GM19438 (cell line): Measurements from ENCODE around the gene GARIN5A.

Source experiments
- ATAC-seq: cut with Tn5 transposase; IDR thresholded peaks from one replicate; pipeline ENCODE4 v1.9.1; 2021; ENCODE audit warnings: low read depth; ENCODE audit not compliant: unreplicated experiment

The GARIN5A gene

DNA sequence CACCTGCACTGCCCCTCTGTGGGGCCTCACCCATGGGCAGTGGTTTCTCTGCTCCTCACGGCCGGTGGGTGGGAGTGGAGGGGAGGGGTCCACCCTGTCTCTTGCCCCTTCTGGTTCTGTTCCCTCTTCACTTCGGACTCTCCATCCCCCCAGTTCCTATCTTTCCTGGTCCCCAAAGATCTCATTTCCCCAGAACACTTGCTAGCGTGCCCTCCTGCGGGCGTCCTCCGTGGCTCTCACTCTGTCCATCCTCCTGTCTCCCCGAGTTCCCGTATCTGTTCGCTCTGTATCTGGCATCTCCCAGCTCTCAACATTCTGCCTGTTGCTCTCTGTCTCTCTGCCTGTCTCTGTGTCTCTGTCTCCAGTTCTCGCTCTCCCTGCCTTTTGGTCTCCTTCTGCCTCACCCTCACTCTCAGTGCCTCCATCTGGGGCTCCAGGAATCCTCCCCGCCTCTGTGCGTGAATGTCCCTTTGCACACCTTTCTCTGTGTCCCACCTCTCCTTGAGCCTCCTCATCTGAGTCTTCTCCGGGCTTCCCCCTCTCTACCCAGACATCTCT lies 57.5 kb downstream of the GARIN5A start:
- ATAC-seq, result no peak

DNA sequence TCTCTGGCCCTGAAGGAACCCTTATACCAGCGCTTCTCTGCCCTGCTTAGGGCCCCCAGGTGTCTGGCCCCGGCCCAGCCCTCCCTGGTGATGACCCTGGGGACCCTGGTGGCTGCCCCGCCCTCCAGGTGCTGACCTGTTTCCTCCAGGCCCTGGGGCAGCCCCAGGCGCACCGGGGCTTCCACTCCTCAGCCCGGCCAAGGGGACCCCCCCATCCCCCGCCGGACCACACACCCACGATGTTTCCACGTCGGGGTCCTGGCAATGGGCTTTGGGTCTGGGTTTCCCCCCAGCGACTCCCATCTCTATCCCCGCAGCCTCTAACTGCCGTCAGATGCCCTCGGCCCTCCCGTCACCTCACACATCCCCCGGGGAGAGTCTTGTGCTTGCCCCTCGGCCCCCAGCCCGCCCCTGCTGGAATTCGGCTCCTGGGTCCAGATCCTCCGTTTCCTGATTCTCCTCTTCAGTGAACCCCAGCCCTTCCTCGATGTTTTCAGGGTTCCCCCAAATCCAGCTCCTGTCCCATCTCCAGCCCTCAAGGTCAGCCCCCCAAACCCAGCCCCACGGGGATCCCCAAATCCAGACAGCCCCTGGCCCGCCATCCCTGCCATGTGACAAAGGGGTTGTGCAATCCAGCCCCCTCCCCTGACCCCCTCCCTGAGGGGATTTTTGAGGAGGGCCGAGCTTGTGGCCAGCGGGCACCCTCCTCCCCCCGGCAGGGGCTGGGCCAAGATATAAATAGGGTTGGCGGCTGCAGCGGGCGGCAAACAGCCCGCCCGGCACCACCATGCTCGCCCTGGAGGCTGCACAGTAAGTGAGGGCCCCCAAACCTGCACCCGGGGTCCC lies 58.2 kb downstream of the GARIN5A start, which contains the start of gene SPIB:
TSS of gene SPIB (plus strand) at position 763 of the 846 bp plus-strand sequence. CDS start at position 788, 25 bp downstream.
- ATAC-seq, result no peak

DNA sequence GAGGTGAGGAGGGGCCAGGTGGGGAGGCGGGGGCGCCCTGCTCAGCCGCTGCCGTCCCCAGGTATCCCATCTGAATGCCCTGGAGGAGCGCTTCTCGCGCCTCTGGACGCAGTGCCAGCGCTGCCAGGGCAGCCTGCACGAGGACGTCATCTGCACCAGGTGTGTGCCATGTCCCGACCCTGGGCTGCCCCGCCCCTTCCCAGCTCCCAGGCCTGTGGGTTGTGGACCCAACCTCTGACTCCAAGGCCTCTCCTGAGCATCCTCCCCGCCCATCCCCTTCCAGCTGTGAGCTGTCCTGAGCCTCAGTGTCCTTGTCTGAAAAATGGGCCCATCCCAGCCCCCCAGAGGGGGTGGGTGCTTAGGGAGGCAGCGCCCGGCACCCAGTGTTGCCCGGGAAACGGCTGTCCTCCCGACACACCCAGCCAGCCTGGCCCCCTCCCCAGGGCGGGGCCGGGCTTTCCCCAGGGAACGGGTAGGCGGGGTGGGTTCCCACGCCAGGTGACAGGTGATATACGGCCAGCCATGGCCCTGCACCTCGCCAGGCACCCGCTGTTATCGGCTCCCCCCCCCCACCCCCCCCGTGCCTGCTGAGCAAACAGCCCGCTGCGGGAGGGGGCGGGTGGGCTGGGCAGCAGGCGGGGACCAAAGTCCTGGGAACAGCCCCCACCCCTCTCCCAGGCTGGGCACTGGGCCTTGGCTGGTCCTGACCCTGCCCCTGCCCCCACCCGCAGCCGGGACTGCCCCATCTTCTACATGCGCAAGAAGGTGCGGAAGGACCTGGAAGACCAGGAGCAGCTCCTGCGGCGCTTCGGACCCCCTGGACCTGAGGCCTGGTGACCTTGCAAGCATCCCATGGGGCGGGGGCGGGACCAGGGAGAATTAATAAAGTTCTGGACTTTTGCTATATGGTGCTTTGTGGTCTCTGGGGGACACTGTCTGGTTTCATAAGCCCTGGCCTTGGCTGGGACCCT lies 59.3 kb downstream of the GARIN5A start:
- no peak for ATAC-seq
